HG03460 (cell line): ENCODE measurements around the gene PML.
"Not testable (repeated sequence)": the region's sequence is repeated elsewhere in the genome, so short reads cannot be mapped to it uniquely, and the experiment has no call there.

Experiments
- ATAC-seq: cut with Tn5 transposase; IDR thresholded peaks from one replicate; pipeline ENCODE4 v1.9.1; 2021; ENCODE audit not compliant: unreplicated experiment

Gene PML

DNA sequence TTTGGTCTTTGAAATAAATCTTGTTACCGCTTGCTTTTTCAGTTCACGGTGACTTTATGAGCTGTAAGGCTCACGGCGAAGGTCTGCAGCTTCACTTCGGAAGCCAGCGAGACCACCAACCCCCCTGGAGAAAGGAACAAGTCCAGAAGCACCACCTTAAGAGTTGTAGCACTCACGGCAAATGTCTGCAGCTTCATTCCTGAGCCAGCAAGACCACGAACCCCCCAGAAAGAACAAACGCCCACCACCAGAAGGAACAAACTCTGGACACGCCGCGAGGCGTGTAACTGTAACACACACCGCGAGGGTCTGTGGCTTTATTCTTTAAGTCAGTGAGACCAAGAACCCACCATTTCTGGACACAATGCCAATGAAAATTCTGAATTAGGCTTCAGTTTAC lies 59.0 kb downstream of the PML start:
- ATAC-seq: no peak

DNA sequence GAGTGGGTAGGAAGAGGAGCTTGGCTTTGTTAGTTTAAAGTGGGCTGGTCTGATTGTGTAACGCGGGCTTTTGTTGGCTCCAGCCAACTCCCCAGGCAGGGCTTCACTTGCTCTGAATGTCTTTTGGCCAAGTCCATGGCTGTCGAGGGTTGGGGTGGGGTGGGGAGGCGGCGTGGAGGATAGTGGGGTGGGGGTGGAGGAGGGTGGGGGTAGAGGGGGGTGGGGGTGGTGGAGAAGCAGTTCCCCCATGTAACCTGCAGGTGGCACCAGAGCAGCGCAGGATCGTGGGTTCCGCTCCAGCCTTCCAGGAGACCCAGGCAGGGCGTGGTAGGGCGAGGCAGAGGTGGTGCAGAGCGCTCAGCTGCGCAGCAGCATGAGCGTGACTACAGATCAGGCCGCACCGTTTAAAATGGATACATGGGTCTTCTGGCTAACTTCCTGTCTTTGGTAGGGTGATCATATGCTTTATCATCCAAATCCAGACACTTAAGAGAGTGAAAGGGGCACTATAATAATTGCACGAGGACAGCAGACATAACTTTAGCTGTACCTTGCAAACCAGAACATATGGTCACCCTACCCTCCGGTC lies 59.5 kb downstream of the PML start:
- ATAC-seq: no peak

DNA sequence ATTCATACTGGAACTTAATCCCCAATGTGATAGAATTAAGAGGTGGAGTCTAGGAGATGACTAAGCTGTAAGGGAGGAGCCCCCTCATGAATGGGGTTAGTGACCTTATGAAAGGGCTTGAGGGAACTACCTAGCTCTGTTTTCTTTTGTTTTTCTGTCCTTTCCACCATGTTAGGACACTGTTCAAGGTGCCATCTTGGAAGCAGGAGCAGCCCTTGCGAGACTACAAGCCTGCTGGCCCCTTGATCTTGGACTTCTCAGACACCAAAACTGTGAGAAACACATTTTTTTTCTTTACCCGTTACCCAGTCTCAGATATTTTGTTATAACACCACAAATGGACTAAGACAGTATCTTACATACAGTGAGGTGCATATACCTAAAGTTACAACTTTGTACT lies 61.3 kb downstream of the PML start:
- no peak for ATAC-seq

DNA sequence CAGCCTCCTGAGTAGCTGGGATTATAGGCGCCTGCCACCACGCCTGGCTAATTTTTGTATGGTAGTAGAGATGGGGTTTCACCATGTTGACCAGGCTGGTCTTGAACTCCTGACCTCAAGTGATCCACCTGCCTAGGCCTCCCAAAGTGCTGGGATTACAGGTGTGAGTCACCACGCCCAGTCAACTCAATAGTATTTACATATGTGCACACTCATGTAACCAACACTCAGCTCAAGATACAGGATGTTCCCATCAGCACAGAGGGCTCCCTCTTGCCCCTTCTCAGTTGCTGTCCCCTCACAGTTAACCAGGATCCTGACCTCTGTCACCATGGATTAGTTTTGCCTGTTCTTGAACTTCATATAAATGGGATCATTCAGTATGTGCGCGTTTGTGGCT lies 61.8 kb downstream of the PML start:
- not testable (repeated sequence) for ATAC-seq

DNA sequence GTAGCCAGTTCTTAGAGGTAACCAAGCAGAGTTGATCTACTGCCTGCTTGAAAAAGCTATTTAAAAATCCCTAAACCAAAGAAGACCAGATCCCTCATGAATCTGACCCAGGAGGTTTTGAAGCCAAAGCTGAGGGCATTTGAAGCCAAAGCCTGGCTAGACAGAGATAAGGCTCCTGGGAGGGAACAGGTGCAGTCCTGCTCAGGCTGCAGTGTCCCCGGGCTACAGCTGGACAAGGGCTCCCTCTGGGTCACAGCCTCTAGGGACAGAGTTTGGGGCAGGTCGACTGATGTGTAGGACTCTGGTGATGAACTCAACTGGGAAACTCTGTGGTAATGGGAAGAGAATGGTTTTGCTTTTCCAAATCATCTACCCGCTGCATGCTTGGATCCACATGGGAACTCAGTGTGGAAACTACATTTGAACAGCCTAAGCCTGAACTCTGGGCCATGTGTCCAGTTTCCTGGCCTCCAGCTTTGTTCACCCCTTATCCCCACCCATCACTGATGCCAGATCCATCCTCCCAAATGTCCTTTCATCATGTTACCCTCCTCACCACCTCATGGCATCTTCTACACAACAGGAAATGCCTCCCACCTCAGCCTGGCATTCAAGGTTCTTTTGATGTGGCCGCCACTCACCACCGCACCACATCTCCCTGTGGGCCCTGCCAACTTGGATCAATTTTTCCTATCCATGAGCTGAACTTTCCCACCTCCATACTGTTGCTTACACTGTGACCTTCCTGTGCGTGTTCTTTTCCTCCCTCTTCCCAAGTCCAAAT lies 64.7 kb downstream of the PML start:
- not testable (repeated sequence) for ATAC-seq

DNA sequence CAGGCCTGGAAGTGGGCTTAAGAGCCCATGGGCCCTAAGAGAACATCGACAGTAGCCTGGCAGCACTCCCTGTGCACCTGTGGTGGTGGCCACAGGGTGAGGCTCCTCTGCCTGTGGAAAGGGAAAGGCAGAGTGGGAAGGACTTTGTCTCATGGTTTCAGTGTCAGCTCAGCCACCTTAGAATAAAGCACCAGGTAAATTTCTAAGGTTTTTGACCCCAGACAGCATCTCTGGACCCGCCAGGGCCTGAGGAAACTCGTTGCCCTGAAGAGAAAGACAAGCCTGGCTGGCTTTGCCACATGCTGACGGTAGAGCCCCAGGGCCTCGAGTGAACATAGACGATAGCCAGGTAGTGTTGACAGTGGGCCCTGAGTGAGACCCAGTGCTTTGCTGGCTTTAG lies 65.7 kb downstream of the PML start:
- ATAC-seq: no peak

DNA sequence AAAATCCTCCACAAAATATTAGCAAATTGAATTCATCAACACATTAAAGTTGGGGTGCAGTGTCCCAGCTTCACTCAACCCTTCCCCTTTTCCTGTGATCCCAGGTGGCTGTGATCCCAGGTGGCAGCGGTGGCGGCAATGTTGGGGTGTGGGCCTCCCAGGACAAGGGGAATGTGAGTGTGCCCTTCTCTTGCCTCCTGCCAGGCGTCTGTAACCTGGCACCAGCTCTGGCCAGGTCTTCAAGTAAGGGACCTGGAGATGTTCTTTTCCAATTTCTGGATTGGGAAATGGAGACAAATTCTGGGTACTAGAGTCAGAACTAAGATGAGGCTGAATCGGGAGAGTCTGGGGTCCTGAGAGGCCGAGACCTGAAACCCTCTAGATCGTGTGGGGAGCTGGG lies 67.7 kb downstream of the PML start:
- ATAC-seq: no peak

DNA sequence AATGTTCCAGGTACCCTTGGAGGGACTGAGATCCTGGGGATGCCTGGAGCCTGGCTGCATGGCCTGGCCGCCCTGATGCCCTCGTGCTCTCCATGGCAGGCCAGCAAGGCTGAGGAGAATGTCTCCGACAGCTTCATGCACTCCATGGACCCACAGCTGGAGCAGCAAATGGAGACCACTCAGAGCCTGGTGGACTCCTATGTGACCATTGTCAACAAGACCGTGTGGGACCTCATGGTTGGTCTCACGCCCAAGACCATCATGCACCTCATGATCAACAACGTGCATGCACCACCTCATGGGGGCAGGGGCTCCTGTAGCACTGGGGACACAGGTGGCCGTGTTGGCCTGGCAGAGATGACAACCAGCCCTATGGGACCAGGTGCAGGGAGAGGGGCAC lies 68.2 kb downstream of the PML start:
- no peak for ATAC-seq

DNA sequence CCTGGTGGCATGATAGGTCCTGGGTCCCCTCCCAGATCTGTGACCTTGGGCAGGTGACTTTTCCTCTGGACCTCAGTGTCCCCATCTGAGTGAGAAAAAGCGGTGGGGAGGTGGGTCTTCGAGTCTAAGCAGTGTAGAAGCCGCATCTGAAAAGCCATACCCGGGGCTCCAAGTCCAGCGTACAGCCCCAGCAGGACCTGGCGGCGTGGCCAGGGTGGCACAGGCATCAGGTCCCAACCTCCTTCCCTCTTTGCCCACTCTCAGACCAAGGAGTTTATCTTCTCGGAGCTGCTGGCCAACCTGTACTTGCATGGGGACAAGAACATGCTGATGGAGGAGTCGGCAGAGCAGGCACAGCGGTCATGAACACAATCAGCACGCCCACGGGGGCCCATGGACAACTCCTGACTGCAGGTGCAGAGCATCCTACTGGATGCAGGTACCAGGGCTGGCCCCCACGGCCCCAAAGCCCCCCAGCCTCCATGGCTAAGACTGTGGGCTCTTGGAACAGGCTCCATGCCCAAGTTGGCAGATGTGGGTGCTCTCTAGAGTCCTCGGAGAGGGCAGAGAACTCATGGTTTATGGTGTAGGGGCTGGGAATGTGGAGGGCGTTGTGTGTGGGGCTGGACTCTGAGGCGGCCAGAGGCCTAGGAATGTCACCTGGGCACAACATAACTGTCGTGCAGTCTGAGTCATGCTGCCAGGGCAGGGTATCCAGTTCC lies 69.1 kb downstream of the PML start:
- not testable (repeated sequence) for ATAC-seq

DNA sequence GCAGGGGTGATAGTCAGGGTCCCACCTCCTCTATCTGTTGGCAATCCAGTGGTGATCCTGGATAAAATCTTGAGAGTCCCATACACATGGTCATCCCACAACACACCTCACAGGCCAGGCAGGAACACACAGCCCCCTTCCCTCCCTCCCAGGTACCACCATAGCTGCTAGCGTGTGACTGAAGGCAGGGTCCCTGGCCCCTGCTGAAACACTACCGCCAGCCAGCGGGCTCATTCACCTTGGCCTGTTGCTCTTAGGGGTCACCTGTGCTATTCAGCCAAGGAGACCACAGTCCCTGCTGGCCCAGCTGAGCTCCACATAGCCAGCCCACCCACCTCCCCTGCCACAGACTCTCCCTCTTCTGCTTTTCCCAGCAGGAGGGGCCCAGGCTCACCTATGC lies 69.7 kb downstream of the PML start:
- not testable (repeated sequence) for ATAC-seq

DNA sequence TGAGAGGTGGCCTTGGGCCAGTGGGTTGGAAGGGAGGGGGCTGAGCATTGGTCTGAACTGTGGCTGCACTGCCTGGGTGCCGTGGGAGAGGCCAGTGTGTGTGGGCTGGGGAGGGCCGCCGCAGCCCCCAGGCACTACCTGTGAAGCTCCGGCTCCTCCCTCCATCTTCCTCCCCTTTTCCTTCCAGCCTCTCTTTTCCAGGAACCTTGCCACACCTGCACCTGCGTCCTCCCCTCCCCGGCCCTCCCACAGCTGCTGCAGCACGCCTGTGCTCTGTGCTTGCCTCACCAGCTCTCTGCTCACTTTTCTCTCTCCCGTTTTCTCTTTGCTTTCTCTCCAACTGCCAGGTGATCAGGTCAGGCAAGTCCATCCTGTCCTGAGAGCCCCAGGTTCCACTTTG lies 70.3 kb downstream of the PML start:
- ATAC-seq: not testable (repeated sequence)

DNA sequence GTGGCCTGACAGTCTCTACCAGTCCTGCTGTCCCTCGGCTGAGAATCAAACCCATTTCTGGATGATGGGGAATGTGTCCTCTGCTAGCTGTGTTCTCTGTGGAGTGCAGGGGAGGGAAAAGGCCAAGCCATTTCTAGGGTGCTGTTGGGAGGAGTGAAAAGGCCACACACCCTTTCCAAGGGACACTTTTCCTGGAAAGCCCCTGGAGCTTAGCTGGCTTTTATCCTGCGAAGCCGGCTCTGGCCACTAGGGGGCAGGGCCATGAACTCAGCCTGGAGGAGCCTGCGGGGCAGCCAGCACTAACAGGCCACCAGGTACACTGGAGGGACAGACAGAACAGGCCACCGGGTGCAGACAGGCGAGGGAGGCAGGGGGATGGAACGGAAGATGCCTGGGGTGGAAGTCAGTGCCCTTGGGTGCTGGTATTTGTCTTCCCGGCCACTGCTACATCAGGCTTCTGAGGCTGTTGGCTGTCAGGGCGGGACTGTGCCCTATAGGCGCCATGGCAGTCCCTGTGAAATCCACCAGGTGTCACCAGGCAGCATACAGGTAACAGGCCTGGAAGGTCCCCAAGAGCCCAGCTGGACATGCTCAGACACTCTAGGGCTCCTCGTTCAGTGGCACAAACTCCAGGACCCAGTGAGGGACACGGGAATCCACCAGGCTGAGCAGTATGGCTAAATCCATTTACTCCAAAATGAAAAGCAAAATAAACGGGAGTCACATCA lies 71.3 kb downstream of the PML start:
- peak; percentile 68 for ATAC-seq

DNA sequence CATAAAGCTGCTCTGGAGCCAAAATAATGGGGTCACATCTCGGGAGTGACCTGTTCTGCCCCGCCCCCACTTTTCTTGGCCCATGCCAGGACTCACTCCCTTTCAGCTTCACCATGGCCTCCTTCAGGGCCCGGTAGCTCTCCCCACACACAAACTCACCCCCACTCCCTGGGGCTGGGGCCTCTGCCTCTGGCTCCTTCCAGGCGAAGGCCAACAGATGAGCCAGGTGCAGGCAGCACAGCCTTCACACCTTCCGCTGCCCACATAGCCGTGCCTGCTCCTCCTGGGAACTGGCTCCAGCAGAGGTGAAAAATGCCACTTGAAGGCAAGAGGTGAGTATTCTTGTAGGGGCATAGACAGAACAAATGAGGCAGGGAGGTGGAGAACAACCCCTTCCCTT lies 77.1 kb downstream of the PML start:
- not testable (repeated sequence) for ATAC-seq

DNA sequence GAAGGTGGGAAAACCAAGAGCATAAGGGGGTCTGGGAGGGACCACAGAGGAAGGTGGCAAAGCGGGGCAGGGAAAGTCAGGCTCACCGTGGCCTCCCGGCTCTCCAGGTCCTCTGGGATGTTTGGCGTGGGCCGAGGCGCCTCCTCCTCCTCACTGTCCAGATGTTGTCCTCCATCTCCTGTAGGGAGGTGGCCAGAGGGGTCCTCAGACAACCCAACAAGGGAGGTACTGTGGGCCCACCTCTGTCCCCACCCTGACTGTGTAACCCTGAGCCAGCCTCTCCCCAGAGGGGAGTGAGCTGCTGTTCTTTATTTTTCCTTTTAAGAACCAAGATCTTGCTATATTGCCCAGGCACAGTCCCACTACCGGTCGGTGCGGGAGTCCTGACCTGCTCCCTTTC lies 77.6 kb downstream of the PML start:
- not testable (repeated sequence) for ATAC-seq

DNA sequence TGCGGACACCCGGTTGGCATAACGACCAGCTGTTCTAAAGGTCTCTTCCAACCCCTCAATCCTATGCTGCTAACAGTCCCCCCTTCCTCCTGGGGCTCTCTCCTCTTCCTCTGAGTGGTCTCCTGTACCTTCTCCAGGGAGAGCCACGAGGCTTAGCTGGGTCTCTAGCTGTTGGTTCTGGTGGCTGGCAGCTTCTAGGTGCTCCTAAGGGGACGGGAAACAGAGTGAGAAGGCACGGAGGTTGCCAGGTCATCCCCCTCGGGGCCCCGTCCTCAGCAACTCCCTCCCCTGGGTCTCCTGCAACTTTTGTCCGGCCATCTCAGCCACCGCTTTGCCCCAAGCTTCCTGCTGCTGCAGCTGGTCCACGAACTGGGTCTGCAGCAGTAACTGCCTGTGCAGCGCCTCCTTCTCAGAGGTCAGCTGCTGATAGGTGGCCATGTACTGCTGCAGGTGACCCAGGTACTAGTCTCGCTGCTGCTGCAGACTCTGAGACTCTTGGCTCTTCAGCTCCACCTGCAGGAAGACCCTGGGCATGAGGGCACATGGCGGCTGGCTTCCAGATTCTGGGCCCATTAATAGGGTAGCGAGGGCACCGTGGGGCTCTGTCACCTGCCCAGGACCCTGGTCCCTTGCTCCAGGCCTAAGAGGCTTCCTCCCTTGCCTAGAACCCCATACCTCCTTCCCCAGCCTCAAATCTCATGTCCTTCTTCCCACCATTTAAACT lies 78.3 kb downstream of the PML start:
- not testable (repeated sequence) for ATAC-seq

DNA sequence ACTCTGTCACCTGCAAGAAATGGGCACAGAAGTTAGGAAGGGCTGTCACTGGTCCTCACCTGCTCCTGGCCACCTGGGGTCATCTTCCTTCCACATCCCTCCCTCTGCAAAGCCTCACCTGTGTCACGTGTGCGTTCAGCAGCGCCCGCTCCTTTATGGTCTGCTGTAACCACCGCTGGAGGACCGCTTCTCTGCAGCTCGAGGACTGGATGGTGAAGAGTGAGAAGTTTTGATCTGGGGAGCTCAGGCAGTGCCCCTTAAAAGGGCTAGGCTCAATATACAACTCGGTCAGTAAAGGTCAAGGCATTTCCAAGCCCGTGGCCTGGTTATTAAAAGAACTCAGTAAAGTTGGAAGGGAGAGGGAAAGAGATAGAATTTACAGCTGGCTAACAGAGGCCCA lies 81.3 kb downstream of the PML start:
- ATAC-seq: not testable (repeated sequence)

DNA sequence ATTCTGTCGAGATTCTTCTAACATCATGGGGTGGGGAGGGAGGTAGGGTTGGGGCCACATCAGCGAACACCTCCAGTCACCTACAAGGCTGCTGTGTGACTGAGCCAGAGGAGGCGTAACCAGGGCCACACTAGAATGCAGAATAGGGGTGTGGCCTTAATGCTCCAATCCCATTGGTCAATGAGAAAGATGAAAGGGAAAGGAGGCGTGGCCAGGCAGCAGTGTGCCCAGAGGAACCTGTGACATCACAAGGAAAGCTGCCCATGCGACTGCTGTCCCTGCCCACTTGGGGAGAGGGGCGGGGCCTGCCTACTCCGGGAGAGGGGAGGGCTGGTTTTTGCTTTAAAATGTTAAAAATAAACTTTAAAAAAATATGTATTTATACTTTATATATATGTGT lies 87.9 kb downstream of the PML start, which contains the start of gene GOLGA6A:
GOLGA6A (minus strand) TSS at position 101 of the 400 bp plus-strand sequence; CDS start at position 60, 41 bp downstream.
- ATAC-seq: not testable (repeated sequence)

DNA sequence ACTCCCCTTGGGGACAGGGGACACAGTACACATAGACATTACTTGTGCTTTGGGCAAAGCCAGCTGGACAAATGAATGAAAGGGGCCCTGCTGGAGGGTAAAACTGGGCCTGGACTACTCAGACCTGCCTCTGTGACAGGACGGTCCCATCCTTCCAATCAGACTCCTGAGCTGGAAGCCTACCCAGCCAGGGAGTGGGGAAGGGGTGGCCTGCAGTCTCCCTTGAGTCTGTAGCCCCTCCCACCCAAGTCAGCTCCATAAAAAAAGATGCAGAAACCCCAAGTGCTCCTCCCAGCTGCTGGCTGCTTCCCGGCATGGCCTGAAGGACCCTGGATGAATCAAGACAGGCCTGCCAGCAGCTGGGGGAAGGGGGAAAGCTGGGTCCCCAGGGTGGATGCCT lies 100.1 kb downstream of the PML start:
- not testable (repeated sequence) for ATAC-seq

DNA sequence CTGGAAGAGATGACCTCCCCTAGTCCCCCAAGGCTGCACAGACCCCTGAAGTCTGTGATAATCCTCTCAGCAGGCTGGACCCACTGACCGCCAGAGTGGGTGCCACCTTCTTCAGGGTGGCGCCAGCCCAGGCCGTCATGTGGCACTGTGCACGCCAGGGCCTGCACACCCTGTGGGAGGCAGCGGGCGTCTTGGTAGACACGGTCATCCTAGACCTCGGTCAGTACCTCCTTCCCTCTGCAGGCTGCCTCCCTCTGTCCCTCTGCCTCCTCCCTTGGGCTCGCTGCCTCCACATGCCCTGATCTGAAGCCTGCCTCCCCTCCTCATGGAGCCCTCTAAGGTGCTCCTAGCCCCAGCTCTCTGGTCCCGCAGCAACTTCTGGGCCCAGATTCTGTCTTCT lies 101.1 kb downstream of the PML start:
- not testable (repeated sequence) for ATAC-seq

DNA sequence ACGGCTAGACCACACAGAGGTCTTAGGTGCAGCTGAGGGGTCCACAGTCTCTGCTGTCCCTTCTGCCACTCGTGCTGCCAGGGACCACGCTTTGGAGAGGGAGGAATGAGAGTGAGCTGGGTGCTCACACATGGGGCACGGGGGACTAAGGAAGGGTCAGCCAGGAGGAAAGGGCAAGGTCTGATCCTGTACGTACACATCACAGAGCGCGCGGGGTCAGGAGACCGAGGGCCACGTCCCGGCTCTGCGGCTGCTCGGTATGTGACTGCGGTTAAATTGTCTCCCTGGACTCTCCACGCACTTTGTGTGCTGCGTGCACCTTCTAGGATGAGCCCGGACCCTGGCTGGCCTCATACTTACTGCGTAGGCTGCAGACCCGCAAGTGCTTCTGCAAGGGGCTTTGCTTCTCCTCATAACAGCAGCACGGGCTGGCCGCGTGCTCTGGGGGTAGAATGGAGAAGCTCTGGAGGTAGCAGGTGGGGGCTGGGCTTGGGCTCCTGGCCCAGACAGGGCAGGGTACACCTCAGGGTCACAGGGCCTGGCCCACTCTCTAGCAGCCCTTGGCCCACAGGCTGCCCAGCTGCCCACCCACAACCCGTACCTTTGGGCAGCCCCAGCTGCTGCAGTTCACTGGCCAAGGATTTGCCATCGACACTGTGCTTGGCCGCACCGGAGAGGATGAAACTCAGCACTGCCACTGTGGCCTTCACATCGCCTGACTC lies 102.4 kb downstream of the PML start:
- ATAC-seq: not testable (repeated sequence)
